H1 (cell line): ENCODE measurements around the gene NOVA1. TPM values are rescaled to one million over a fixed set of nuclear protein-coding genes. Genes with fewer than 3 reads are reported as not detected.

Experiments
- CTCF ChIA-PET: fragments of 300-600 bp; sonication (Branson Sonifier 250); formaldehyde crosslinking; loops from one replicate; lab custom pipeline; 2021; ENCODE audit not compliant: partially characterized antibody; lab: Charles Lee
- POLR2A ChIA-PET: fragments of 300-600 bp; sonication (Branson Sonifier 250); formaldehyde crosslinking; loops from one replicate; lab custom pipeline; 2021; ENCODE audit warnings: inconsistent platforms; ENCODE audit not compliant: partially characterized antibody; lab: Charles Lee
- DNase-seq, 2 experiments: peaks; one replicate each; pipeline versions ENCODE4 v3.0.0 to v3.0.0-alpha.2; 2010 to 2022; ENCODE audit warnings: low spot score in 2 of 2, low read depth in 1 of 2, mixed read lengths in 1 of 2
- FAIRE-seq: peaks from 2 replicates; lab custom pipeline; 2011; peaks lifted over from hg19 to GRCh38; lab: Jason Lieb, UNC
- H2AFZ ChIP-seq: 2 replicates; pipeline ENCODE4 v1.8.1; 2012; ENCODE audit warnings: low read length, inconsistent platforms
- H2AK5ac ChIP-seq: 2 replicates; pipeline ENCODE4 v1.6.1; 2013; ENCODE audit warnings: low read depth, low read length
- H2BK120ac ChIP-seq: replicated peaks from 2 replicates; pipeline ENCODE3; 2013; ENCODE audit warnings: low read depth, low read length, inconsistent platforms
- H2BK12ac ChIP-seq: 2 replicates; pipeline ENCODE4 v1.6.1; 2013; ENCODE audit warnings: low read depth, low read length
- H2BK15ac ChIP-seq: 2 replicates; pipeline ENCODE4 v1.6.1; 2013; ENCODE audit warnings: low read length
- H2BK20ac ChIP-seq: 2 replicates; pipeline ENCODE4 v1.6.1; 2013; ENCODE audit warnings: low read length
- H2BK5ac ChIP-seq: 2 replicates; pipeline ENCODE4 v1.6.1; 2013; ENCODE audit warnings: low read depth, low read length
- H3K14ac ChIP-seq: 2 replicates; pipeline ENCODE4 v1.6.1; 2013; ENCODE audit warnings: inconsistent platforms; ENCODE audit not compliant: insufficient read length
- H3K18ac ChIP-seq: 2 replicates; pipeline ENCODE4 v1.6.1; 2013; ENCODE audit warnings: low read length; ENCODE audit errors: extremely low read depth
- H3K23ac ChIP-seq: 2 replicates; pipeline ENCODE4 v1.6.1; 2013; ENCODE audit warnings: inconsistent platforms; ENCODE audit not compliant: insufficient read length
- H3K23me2 ChIP-seq: 2 replicates; pipeline ENCODE4 v1.6.1; 2013; ENCODE audit warnings: low read depth, low read length
- H3K27ac ChIP-seq: 2 replicates; pipeline ENCODE4 v1.6.1; 2011; ENCODE audit warnings: low read depth, low read length, inconsistent platforms
- H3K27me3 ChIP-seq, 4 experiments: replicated peaks in 1 of 4; 1 replicate in 1 of 4; 2 replicates in 3 of 4; pipeline versions ENCODE4 v1.6.1 to v1.8.1; 2011 to 2013; ENCODE audit warnings: low read length in 3 of 4, mild to moderate bottlenecking in 3 of 4, inconsistent platforms in 2 of 4, mixed read lengths in 2 of 4, moderate library complexity in 1 of 4; ENCODE audit not compliant: control insufficient read depth in 3 of 4, insufficient read depth in 3 of 4; ENCODE audit errors: extremely low read depth in 1 of 4
- H3K36me3 ChIP-seq, 4 experiments: 2 replicates each; pipeline versions ENCODE4 v1.6.1 to v1.8.1; 2011 to 2013; ENCODE audit warnings: mild to moderate bottlenecking in 4 of 4, low read length in 3 of 4, moderate library complexity in 2 of 4, control low read depth in 1 of 4, inconsistent platforms in 1 of 4; ENCODE audit not compliant: insufficient read depth in 4 of 4, control insufficient read depth in 2 of 4
- H3K4ac ChIP-seq: replicated peaks from 2 replicates; pipeline ENCODE3; 2013; ENCODE audit warnings: low read length, low read depth, mixed read lengths, inconsistent platforms; ENCODE audit not compliant: insufficient read length
- H3K4me1 ChIP-seq, 4 experiments: replicated peaks in 1 of 4; 1 replicate in 1 of 4; 2 replicates in 3 of 4; pipeline versions ENCODE4 v1.6.1 to v1.8.1; 2011 to 2013; ENCODE audit warnings: low read length in 3 of 4, inconsistent platforms in 2 of 4, mixed read lengths in 1 of 4; ENCODE audit not compliant: insufficient read depth in 4 of 4, control insufficient read depth in 3 of 4
- H3K4me2 ChIP-seq, 2 experiments: 2 replicates each; pipeline versions ENCODE4 v1.6.1 to v1.8.1; 2011 to 2013; ENCODE audit warnings: low read depth in 2 of 2, low read length in 2 of 2, control low read depth in 1 of 2, inconsistent platforms in 1 of 2, mild to moderate bottlenecking in 1 of 2; ENCODE audit not compliant: insufficient read depth in 1 of 2
- H3K4me3 ChIP-seq, 4 experiments: fragments of 200-600, 300-600 bp in 1 of 4; sonication (generic), shearing (Covaris generic), sonication (Bioruptor Twin) in 1 of 4; 2 replicates each; pipeline versions ENCODE4 v1.5.1 to v1.8.1; 2011 to 2016; ENCODE audit warnings: low read length in 4 of 4, low read depth in 3 of 4, control low read depth in 2 of 4, inconsistent platforms in 2 of 4, mild to moderate bottlenecking in 2 of 4, mixed read lengths in 1 of 4, moderate library complexity in 1 of 4; ENCODE audit not compliant: insufficient read depth in 2 of 4; ENCODE audit errors: extremely low read depth in 1 of 4
- H3K56ac ChIP-seq: replicated peaks from 2 replicates; pipeline ENCODE3; 2013; ENCODE audit warnings: low read depth, mild to moderate bottlenecking, mixed read lengths, low read length, inconsistent platforms; ENCODE audit not compliant: insufficient read length
- H3K79me1 ChIP-seq: 2 replicates; pipeline ENCODE4 v1.6.1; 2013; ENCODE audit warnings: low read depth, low read length, control low read depth
- H3K79me2 ChIP-seq, 2 experiments: 2 replicates each; pipeline versions ENCODE4 v1.6.1 to v1.8.1; 2012 to 2013; ENCODE audit warnings: low read length in 2 of 2, mild to moderate bottlenecking in 2 of 2, inconsistent platforms in 1 of 2; ENCODE audit not compliant: insufficient read depth in 2 of 2, control insufficient read depth in 1 of 2
- H3K9ac ChIP-seq, 4 experiments: replicated peaks in 1 of 4; 1 replicate in 1 of 4; 2 replicates in 3 of 4; pipeline versions ENCODE4 v1.6.1 to v1.8.1; 2011 to 2013; ENCODE audit warnings: low read depth in 3 of 4, low read length in 3 of 4, control low read depth in 2 of 4, mild to moderate bottlenecking in 2 of 4, moderate library complexity in 2 of 4, inconsistent platforms in 1 of 4; ENCODE audit errors: extremely low read depth in 1 of 4
- H3K9me3 ChIP-seq, 2 experiments: 2 replicates each; pipeline versions ENCODE4 v1.6.1 to v1.8.1; 2012 to 2013; ENCODE audit warnings: mild to moderate bottlenecking in 2 of 2, moderate library complexity in 2 of 2, control low read depth in 1 of 2, inconsistent platforms in 1 of 2, low read depth in 1 of 2, low read length in 1 of 2, mixed read lengths in 1 of 2; ENCODE audit not compliant: insufficient read depth in 2 of 2
- H4K20me1 ChIP-seq, 2 experiments: replicated peaks in 1 of 2; 2 replicates each; pipeline versions ENCODE3 to v1.8.1; 2011 to 2013; ENCODE audit warnings: inconsistent platforms in 2 of 2, low read length in 2 of 2, mild to moderate bottlenecking in 1 of 2; ENCODE audit not compliant: insufficient read depth in 2 of 2, control insufficient read depth in 1 of 2
- H4K5ac ChIP-seq: 2 replicates; pipeline ENCODE4 v1.6.1; 2013; ENCODE audit warnings: low read length, low read depth, mixed read lengths, inconsistent platforms; ENCODE audit not compliant: insufficient read length
- H4K8ac ChIP-seq: 2 replicates; pipeline ENCODE4 v1.8.0; 2013; ENCODE audit warnings: mild to moderate bottlenecking, moderate library complexity, low read length, inconsistent platforms; ENCODE audit not compliant: insufficient read depth; ENCODE audit errors: extremely low read depth
- H4K91ac ChIP-seq: replicated peaks from 2 replicates; pipeline ENCODE3; 2013; ENCODE audit warnings: low read length, mixed read lengths, inconsistent platforms; ENCODE audit not compliant: insufficient read length
- CBX5 ChIP-seq: fragments of 300-800, 300-1000 bp; sonication (generic); IDR thresholded peaks from 2 replicates; pipeline ENCODE4 v1.7.1; 2016; ENCODE audit warnings: antibody characterized with exemption, low read length, low read depth
- CEBPB ChIP-seq: IDR thresholded peaks from 2 replicates; pipeline ENCODE4 v1.6.1; 2012; ENCODE audit warnings: low read depth, low read length
- POLR2A ChIP-seq, 2 experiments: IDR thresholded peaks; 1 replicate in 1 of 2; 2 replicates in 1 of 2; pipeline ENCODE4 v1.6.1; 2011; ENCODE audit warnings: low read depth in 2 of 2, low read length in 2 of 2, mild to moderate bottlenecking in 2 of 2; ENCODE audit errors: control extremely low read depth in 1 of 2
- SRF ChIP-seq: IDR thresholded peaks from 2 replicates; pipeline ENCODE4 v1.6.1; 2011; ENCODE audit warnings: mild to moderate bottlenecking, low read depth, low read length, moderate library complexity
- TAF1 ChIP-seq: IDR thresholded peaks from 2 replicates; pipeline ENCODE4 v1.6.1; 2011; ENCODE audit warnings: mild to moderate bottlenecking, low read depth, low read length
- TEAD4 ChIP-seq: IDR thresholded peaks from 2 replicates; pipeline ENCODE4 v1.6.1; 2012; ENCODE audit warnings: low read depth, low read length, inconsistent platforms, mixed read lengths
- ZNF274 ChIP-seq: IDR thresholded peaks from 2 replicates; pipeline ENCODE4 v1.7.0; 2012; ENCODE audit warnings: low read length, borderline replicate concordance; ENCODE audit errors: extremely low read depth
- polyA plus RNA-seq, 7 experiments: library from polyadenylated mRNA; depleted of rRNA in 3 of 7; stranded (reverse) in 5 of 7; unstranded in 2 of 7; fragments of >200 nt in 5 of 7; fragments of 200-250 nt in 2 of 7; gene quantifications; 1 replicate in 5 of 7; 2 replicates in 1 of 7; 4 replicates in 1 of 7; pipeline versions ENCODE4 v1.2.1 to v1.2.3, GENCODE V29; 2011 to 2013; ENCODE audit warnings: missing spikeins in 2 of 7, mixed read lengths in 2 of 7
- total RNA-seq: library from RNA; stranded (reverse); fragmentation: NEBNext Ultra II Directional; extraction: Animal tissue kit (Norgen Biotek cat#: 25700); gene quantifications from 2 replicates; pipeline ENCODE4 v1.2.1, GENCODE V29; 2021

NOVA1 gene
- total and polyA plus RNA-seq, 2 of the 8 experiments (the other 6 are each of a cell fraction or from before 2014, with no cell fraction given), result 6.8 to 12.7 TPM

DNA sequence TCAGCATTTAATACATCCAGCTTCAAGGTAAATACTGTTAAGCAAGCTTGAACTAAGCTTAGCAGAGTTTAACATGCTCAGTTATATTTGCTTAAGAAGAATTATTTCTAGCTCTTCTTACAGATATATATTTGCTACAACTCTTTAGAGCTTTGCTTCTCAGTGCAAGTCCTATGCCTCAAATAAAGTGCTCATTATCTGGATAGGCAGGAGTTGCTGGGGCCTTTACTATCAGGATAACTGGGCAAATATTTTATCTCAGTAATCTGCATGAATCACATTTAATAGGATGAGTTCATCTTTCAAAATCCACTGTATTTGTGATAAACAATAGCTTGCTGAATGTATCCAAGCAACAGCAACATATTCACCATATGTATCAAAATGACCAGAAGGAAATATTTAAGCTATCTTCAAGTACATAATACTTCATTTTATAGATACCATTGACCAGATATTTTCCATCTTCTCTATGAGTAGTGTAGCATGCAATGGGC, 187.6 kb downstream of the NOVA1 start:
- Histone ChIP-seq H4K5ac (no peak overlapping the region), H3K9me3 (no peaks in the 10 kb centered on the region), H2BK15ac (no peak overlapping the region), H2AK5ac (no peak overlapping the region), H3K23ac (no peak overlapping the region), H3K14ac (no peak overlapping the region), H3K56ac (no peak overlapping the region), H3K4me1 (no peaks in the 10 kb centered on the region), H2BK20ac (no peak overlapping the region), H4K8ac (no peak overlapping the region), H2BK12ac (no peak overlapping the region), H2AFZ (no peak overlapping the region), H4K91ac (no peak overlapping the region), H3K79me2 (no peaks in the 10 kb centered on the region), H3K4me3 (no peak overlapping the region), H3K9ac (no peak overlapping the region), H4K20me1 (no peaks in the 10 kb centered on the region), H3K4ac (no peak overlapping the region), H3K18ac (no peak overlapping the region), H3K4me2 (no peak overlapping the region), H3K36me3 (no peaks in the 10 kb centered on the region), H2BK5ac (no peak overlapping the region), H3K23me2 (no peaks in the 10 kb centered on the region), H3K27me3 (no peaks in the 10 kb centered on the region), H2BK120ac (no peak overlapping the region), H3K79me1 (no peaks in the 10 kb centered on the region), H3K27ac (no peak overlapping the region)
- TF ChIP-seq ZNF274 (no peak), SRF (no peak), CEBPB (no peak), TAF1 (no peak), CBX5 (no peak), POLR2A (IDR thresholded peaks at IDR 0.05; ENCODE audit: control extremely low read depth in 1 of 2, low read depth in 2 of 2, low read length in 2 of 2) (no peak), TEAD4 (no peak)
- CTCF ChIA-PET, result interaction anchor here (0.8 kb wide), 1 partner anchor 10 kb away, joined by 3 read pairs; no protein-coding TSS in a partner anchor
- POLR2A ChIA-PET, result interaction anchor here (0.8 kb wide), 1 partner anchor 214 kb away, joined by 3 read pairs; no protein-coding TSS in a partner anchor
- FAIRE-seq (no peak), DNase-seq (no peak)
